ENCODE data around the gene ITGB2. TPM values are rescaled to one million over a fixed set of nuclear protein-coding genes. Genes with fewer than 3 reads are reported as not detected.

ITGB2 gene
- total and polyA plus RNA-seq, 12 donors: 6.3 to 249 (median 98.9) TPM

DNA sequence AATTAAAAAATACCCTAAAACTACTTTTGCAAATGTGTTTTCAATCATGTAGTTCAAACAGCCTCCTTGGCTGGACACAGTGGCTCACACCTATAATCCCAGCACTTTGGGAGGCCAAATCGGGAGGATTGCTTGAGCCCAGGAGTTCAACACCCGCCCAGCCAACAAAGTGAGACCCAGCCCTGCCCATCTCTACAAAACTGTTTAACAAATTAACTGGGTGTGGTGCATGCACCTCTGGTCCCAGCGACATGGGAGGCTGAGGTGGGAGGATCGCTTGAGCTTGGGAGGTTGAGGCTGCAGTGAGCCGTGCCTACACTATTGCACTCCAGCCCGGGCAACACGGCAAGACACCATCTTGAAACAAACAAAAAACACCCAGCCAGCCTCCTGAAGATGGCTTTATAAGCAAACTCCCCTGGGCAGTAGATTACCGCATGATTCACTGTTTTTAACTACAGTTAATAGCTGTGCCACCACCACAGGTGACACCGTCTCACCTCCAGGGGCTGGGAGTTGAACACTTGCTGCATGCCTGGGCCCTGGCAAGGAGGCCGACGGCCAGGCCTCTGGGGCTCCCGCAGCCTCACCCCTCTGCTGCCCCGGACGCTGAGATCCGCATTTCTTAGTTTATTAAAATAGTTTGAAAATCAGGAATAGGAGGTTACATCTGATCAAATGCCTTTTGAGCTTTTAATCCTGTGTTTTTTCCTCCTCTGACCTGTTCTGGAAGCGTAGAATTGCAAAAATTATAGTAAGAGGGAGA, 63.4 kb downstream of the ITGB2 start:
- Histone ChIP-seq H3K36me3 (replicated peaks in 1 of 2) (peaks cover 0 to 81% of the 10 kb centered on the region in 2 donors), H3K27me3 (no peaks in the 10 kb centered on the region), H3K4me1 (replicated peaks in 1 of 2) (peaks cover 0 to 4% of the 10 kb centered on the region in 2 donors), H3K27ac (no peak overlapping the region), H3K4me3 (no peak overlapping the region), H3K9me3 (replicated peaks in 1 of 3) (no peaks in the 10 kb centered on the region)
- WGBS, 4 donors: 92 to 99% (median 95%) methylated on average over 9 to 16 of the region's 16 CpGs
- DNase-seq: no peak
- intact Hi-C loops (cut with DNase I): no loop called here
- TF ChIP-seq, protein P1, sequence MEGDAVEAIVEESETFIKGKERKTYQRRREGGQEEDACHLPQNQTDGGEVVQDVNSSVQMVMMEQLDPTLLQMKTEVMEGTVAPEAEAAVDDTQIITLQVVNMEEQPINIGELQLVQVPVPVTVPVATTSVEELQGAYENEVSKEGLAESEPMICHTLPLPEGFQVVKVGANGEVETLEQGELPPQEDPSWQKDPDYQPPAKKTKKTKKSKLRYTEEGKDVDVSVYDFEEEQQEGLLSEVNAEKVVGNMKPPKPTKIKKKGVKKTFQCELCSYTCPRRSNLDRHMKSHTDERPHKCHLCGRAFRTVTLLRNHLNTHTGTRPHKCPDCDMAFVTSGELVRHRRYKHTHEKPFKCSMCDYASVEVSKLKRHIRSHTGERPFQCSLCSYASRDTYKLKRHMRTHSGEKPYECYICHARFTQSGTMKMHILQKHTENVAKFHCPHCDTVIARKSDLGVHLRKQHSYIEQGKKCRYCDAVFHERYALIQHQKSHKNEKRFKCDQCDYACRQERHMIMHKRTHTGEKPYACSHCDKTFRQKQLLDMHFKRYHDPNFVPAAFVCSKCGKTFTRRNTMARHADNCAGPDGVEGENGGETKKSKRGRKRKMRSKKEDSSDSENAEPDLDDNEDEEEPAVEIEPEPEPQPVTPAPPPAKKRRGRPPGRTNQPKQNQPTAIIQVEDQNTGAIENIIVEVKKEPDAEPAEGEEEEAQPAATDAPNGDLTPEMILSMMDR (IDR thresholded peaks at IDR 0.05): no peak
- TF ChIP-seq POLR2A (IDR thresholded peaks at IDR 0.05): no peak

DNA sequence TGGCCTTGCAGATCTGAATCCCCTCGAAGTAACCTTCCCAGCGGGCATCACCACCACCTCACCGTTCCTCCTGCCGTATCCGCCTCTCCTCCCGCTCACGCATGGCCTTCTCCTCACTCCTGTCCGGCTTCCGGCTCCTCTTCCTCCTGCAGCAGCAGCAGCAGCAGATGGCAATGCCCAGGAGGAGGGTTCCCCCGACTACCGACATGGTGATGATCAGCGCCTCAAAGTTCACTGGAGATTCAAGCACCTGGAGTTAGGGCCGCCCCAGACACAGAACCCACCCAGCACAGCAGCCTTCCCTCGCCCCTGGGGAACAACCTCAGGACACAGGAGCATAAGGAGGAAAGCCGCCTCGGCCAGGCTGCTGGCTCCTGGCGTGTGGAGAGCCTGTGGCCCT, 64.6 kb downstream of the ITGB2 start:
- no peaks in the 10 kb centered on the region for H3K9me3 ChIP-seq (replicated peaks in 1 of 3)
- intact Hi-C loops (cut with DNase I): no loop called here
- H3K4me3 ChIP-seq: no peak overlapping the region
- no peaks in the 10 kb centered on the region for H3K27me3 ChIP-seq
- WGBS, 4 donors: 92 to 96% (median 93%) methylated on average over 15 to 17 of the region's 17 CpGs
- no peak overlapping the region for H3K27ac ChIP-seq
- H3K36me3 ChIP-seq (replicated peaks in 1 of 2): peaks cover 0 to 90% of the 10 kb centered on the region in 2 donors
- no peak for DNase-seq
- TF ChIP-seq, protein P1 (IDR thresholded peaks at IDR 0.05): no peak
- no peak for TF ChIP-seq POLR2A (IDR thresholded peaks at IDR 0.05)
- peaks cover 3 to 7% of the 10 kb centered on the region in 2 donors for H3K4me1 ChIP-seq (replicated peaks in 1 of 2)

DNA sequence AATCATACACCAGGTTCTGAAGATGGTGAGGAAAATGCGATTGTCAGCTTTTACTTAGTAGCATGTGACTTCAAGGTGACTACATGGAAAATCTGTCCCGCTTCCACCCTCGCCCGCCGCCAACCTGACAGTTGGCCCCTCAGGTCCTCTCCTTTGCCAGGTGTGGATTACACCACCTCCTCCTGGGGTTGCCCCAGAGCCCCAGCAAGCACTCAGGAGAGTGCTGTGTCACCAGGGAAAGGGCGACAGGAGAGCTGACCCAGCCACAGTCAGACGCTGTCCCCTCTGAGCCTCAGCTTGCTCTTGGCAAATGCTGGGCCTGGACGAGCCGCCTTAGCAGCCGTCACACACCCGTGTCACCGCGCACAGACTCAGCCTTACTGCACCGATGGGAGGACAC, 65.1 kb downstream of the ITGB2 start:
- TF ChIP-seq, protein P1 (IDR thresholded peaks at IDR 0.05): no peak
- TF ChIP-seq POLR2A (IDR thresholded peaks at IDR 0.05): no peak
- H3K4me3 ChIP-seq: no peak overlapping the region
- intact Hi-C loops (cut with DNase I): no loop called here
- no peaks in the 10 kb centered on the region for H3K27me3 ChIP-seq
- H3K4me1 ChIP-seq (replicated peaks in 1 of 2): peaks cover 8 to 13% of the 10 kb centered on the region in 2 donors
- no peak for DNase-seq
- 94 to 95% (median 95%) methylated on average over 10 to 14 of the region's 14 CpGs for WGBS, 4 donors
- no peaks in the 10 kb centered on the region for H3K9me3 ChIP-seq (replicated peaks in 1 of 3)
- no peak overlapping the region for H3K27ac ChIP-seq
- peaks cover 0 to 92% of the 10 kb centered on the region in 2 donors for H3K36me3 ChIP-seq (replicated peaks in 1 of 2)

DNA sequence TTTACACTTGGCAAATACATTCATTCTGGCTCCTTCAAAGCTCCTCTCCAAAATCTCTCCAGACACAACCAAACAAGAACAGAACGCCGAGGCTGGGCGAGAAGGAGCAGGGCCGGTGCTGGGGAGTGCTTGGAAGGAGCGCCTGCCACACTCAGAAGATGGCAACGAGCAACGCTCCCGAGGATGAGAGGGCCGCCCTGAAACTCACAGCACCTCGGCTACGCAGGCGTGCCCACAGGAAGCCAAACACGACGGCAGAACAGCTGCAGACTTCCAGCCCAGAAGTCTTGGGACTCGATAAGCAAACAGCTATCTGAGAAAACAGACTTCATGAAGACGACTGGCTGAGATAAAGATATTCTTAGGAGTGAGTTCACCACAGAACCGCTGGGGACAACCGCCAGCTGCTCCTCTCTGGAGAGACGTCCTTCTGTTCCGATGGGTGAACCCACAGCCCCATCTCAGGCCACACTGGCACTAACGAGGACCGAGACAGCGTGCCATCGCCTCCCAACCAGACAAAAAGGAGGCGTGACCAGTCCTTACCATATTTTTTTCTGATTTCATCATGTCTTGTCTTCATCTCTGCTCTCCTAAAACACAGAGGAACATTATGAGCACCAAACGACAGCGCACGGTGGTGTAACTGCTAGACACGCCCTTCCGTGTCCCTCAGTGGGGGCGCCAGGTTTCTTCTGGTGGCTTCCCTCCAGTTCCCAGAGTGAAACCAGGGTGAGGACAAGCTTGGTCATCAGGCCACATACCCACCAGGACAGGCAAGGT, 65.8 kb downstream of the ITGB2 start:
- H3K27ac ChIP-seq: no peak overlapping the region
- intact Hi-C loops (cut with DNase I): no loop called here
- peaks cover 0 to 92% of the 10 kb centered on the region in 2 donors for H3K36me3 ChIP-seq (replicated peaks in 1 of 2)
- 85 to 95% (median 89%) methylated on average over 24 to 31 of the region's 31 CpGs for WGBS, 4 donors
- no peak overlapping the region for H3K4me3 ChIP-seq
- DNase-seq: no peak
- H3K4me1 ChIP-seq (replicated peaks in 1 of 2): peaks cover 8 to 20% of the 10 kb centered on the region in 2 donors
- H3K27me3 ChIP-seq: no peaks in the 10 kb centered on the region
- TF ChIP-seq POLR2A (IDR thresholded peaks at IDR 0.05): no peak
- TF ChIP-seq, protein P1 (IDR thresholded peaks at IDR 0.05): no peak
- H3K9me3 ChIP-seq (replicated peaks in 1 of 3): no peaks in the 10 kb centered on the region
